Measurements from ENCODE around the gene ATP4B.

Gene ATP4B

GRCh38 chr13:113652404-113653263, 5.4 kb downstream of the ATP4B start:
- CTCF ChIA-PET, result no interaction called here
- no peak for TF ChIP-seq ZNF157 (tag by site-specific recombination; IDR thresholded peaks at IDR 0.05)
- peak; percentile 99; the same call in 1 of the 2 replicates for TF ChIP-seq ZNF18 (tag by site-specific recombination; IDR thresholded peaks at IDR 0.05)
- POLR2A ChIA-PET, result no interaction called here
- H3K4me1 ChIP-seq (ENCODE audit: control insufficient read depth, insufficient read depth, low read length), result peaks cover 3% of the 10 kb centered on the region; the same call in 1 of the 2 replicates
- no peak overlapping the region for H3K4me3 ChIP-seq (ENCODE audit: low read depth, low read length)
- no peak overlapping the region for H3K27ac ChIP-seq (ENCODE audit: extremely low read depth, low read depth, low read length)
- H3K9me3 ChIP-seq (ENCODE audit: control insufficient read depth, insufficient read depth, low read depth, low read length), result no peaks in the 10 kb centered on the region
- no peaks in the 10 kb centered on the region for H3K36me3 ChIP-seq (ENCODE audit: control insufficient read depth in 2 of 2, insufficient read depth in 1 of 2, low read length in 2 of 2)

GRCh38 chr13:113651511-113652403, 6.2 kb downstream of the ATP4B start:
- Histone ChIP-seq H3K27ac (ENCODE audit: extremely low read depth, low read depth, low read length) (no peak overlapping the region), H3K4me1 (ENCODE audit: control insufficient read depth, insufficient read depth, low read length) (peaks cover 3% of the 10 kb centered on the region; the same call in 1 of the 2 replicates), H3K4me3 (ENCODE audit: low read depth, low read length) (no peak overlapping the region), H3K36me3 (ENCODE audit: control insufficient read depth in 2 of 2, insufficient read depth in 1 of 2, low read length in 2 of 2) (no peaks in the 10 kb centered on the region), H3K9me3 (ENCODE audit: control insufficient read depth, insufficient read depth, low read depth, low read length) (no peaks in the 10 kb centered on the region)
- TF ChIP-seq MEIS1 (CRISPR knock-in tag; IDR thresholded peaks at IDR 0.05; ENCODE audit: borderline replicate concordance), result no peak
- TF ChIP-seq ZNF16 (tag by site-specific recombination; IDR thresholded peaks at IDR 0.05; ENCODE audit: low read depth), result no peak
- TF ChIP-seq ZNF335 (tag by site-specific recombination; conservative IDR thresholded peaks at IDR 0.05), result no peak
- no peak for TF ChIP-seq ZBTB21 (tag by site-specific recombination; IDR thresholded peaks at IDR 0.05)
- TF ChIP-seq ZNF148 (tag by site-specific recombination; IDR thresholded peaks at IDR 0.05; ENCODE audit: borderline replicate concordance), result no peak
- TF ChIP-seq KLF9 (tag by site-specific recombination; IDR thresholded peaks at IDR 0.05; ENCODE audit: low read depth), result no peak
- no peak for TF ChIP-seq ZNF214 (tag by site-specific recombination; IDR thresholded peaks at IDR 0.05; ENCODE audit: borderline replicate concordance)
- POLR2A ChIA-PET, result no interaction called here
- CTCF ChIA-PET, result interaction anchor here (0.5 to 0.7 kb wide), 2 partner anchors 90 to 590 kb away, joined by 3 read pairs; no protein-coding TSS in a partner anchor

- Histone ChIP-seq H3K36me3 (ENCODE audit: control insufficient read depth in 2 of 2, insufficient read depth in 1 of 2, low read length in 2 of 2) (no peaks in the 10 kb centered on the region), H3K9me3 (ENCODE audit: control insufficient read depth, insufficient read depth, low read depth, low read length) (no peaks in the 10 kb centered on the region), H3K27ac (ENCODE audit: extremely low read depth, low read depth, low read length) (no peak overlapping the region), H3K4me3 (ENCODE audit: low read depth, low read length) (no peak overlapping the region), H3K4me1 (ENCODE audit: control insufficient read depth, insufficient read depth, low read length) (peaks cover 3% of the 10 kb centered on the region; the same call in 1 of the 2 replicates)
- ChIA-PET CTCF (interaction anchor here (0.7 kb wide), 1 partner anchor 591 kb away, joined by 3 read pairs; no protein-coding TSS in a partner anchor), POLR2A (no interaction called here)
- TF ChIP-seq HIC1 (tag by site-specific recombination; IDR thresholded peaks at IDR 0.05), result no peak
- no peak for TF ChIP-seq ZNF169 (tag by site-specific recombination; IDR thresholded peaks at IDR 0.05)
- TF ChIP-seq TRIM28 (IDR thresholded peaks at IDR 0.05; ENCODE audit: borderline replicate concordance, low read length), result no peak
- no peak for TF ChIP-seq ATF2 (tag by site-specific recombination; IDR thresholded peaks at IDR 0.05; ENCODE audit: low read depth)
- no peak for TF ChIP-seq ZNF692 (tag by site-specific recombination; IDR thresholded peaks at IDR 0.05)
- TF ChIP-seq ZNF777 (tag by site-specific recombination; IDR thresholded peaks at IDR 0.05; ENCODE audit: borderline replicate concordance), result no peak
- no peak for TF ChIP-seq ZNF394 (tag by site-specific recombination; IDR thresholded peaks at IDR 0.05; ENCODE audit: borderline replicate concordance)
- TF ChIP-seq ZBTB17 (tag by site-specific recombination; IDR thresholded peaks at IDR 0.05), result no peak
- no peak for TF ChIP-seq ZNF610 (tag by site-specific recombination; IDR thresholded peaks at IDR 0.05; ENCODE audit: borderline replicate concordance)
These were observed 7.3 kb downstream of the ATP4B start for GRCh38 chr13:113650731-113651148.
